Measurements from ENCODE around the gene HDDC3. TPM values are rescaled to one million over a fixed set of nuclear protein-coding genes. Genes with fewer than 3 reads are reported as not detected.

The HDDC3 gene
- total RNA-seq, 1 experiment from 2014 or later, result 13.3 TPM

DNA sequence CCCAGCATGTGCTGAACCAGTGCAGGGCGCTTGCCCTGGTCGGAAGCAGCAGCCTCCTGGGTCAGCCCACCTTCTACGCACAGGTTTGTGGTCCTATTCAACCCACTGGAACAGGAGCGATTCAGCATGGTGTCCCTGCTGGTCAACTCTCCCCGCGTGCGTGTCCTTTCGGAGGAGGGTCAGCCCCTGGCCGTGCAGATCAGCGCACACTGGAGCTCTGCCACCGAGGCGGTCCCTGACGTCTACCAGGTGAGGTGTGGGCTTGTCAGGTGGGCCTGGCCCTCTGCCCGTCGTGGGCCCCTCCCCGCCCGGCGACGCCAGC is 21.1 kb downstream of the HDDC3 start:
- H4K91ac ChIP-seq (ENCODE audit: insufficient read length, low read depth, low read length), result no peak overlapping the region
- WGBS (ENCODE audit: extremely low coverage, insufficient read length, low lambda C conversion rate), result no CpG with 5 or more reads among the region's 19 CpGs

More for the DNA sequence above, 21.1 kb downstream of the HDDC3 start:
- no peaks in the 10 kb centered on the region for H4K20me1 ChIP-seq (ENCODE audit: control insufficient read depth, insufficient read depth, insufficient read length)
- Mint-ChIP-seq H3K4me3 (no peak overlapping the region), H3K36me3 (ENCODE audit: insufficient read depth in 1 of 3, low read depth in 3 of 3) (peaks cover 3 to 47% (median 8%) of the 10 kb centered on the region in 3 experiments; a peak in 5 of 7 replicates), H3K27ac (no peak overlapping the region), H3K4me1 (peaks cover 3 to 6% of the 10 kb centered on the region in 2 experiments; a peak in 2 of 4 replicates), H3K9me3 (no peaks in the 10 kb centered on the region), H3K27me3 (ENCODE audit: low read depth) (no peaks in the 10 kb centered on the region)
- no peaks in the 10 kb centered on the region for H3K79me1 ChIP-seq (ENCODE audit: insufficient read depth, low read depth, low read length, poor library complexity, severe bottlenecking)
- H3T11ph ChIP-seq (ENCODE audit: low read length), result no peak overlapping the region
- H3K4me2 ChIP-seq (ENCODE audit: insufficient read depth, insufficient read length, low read length), result no peak overlapping the region
- no peak overlapping the region for H3K14ac ChIP-seq (ENCODE audit: insufficient read depth, low read length)
- H3K9me3 ChIP-seq (ENCODE audit: control insufficient read depth, low read depth, low read length), result no peaks in the 10 kb centered on the region
- no peak overlapping the region for H4K8ac ChIP-seq (replicated peaks; ENCODE audit: insufficient read length, low read depth, low read length)
- H3K27ac ChIP-seq (ENCODE audit: insufficient read length, low read depth, low read length), result no peak overlapping the region
- H3K79me2 ChIP-seq (ENCODE audit: insufficient read depth, low read length), result no peaks in the 10 kb centered on the region
- no peak overlapping the region for H2AK5ac ChIP-seq (ENCODE audit: insufficient read length, low read length)
- no peak overlapping the region for H2BK5ac ChIP-seq (ENCODE audit: insufficient read length, low read length)
- H3K4me1 ChIP-seq (ENCODE audit: insufficient read depth, low read length), result no peaks in the 10 kb centered on the region
- H3K18ac ChIP-seq (ENCODE audit: insufficient read length, low read depth, low read length), result no peak overlapping the region
- no peak overlapping the region for H2BK120ac ChIP-seq (ENCODE audit: low read depth, low read length, poor library complexity, severe bottlenecking)
- H3K23ac ChIP-seq (ENCODE audit: insufficient read length, low read depth, low read length), result no peak overlapping the region
- no peak for DNase-seq
- no peaks in the 10 kb centered on the region for H3K27me3 ChIP-seq (ENCODE audit: insufficient read depth, low read length)
- H2BK15ac ChIP-seq (ENCODE audit: low read depth, low read length), result no peak overlapping the region
- no peak overlapping the region for H4K5ac ChIP-seq (ENCODE audit: insufficient read length, low read depth, low read length)
- H2BK12ac ChIP-seq (ENCODE audit: insufficient read length, low read depth, low read length), result no peak overlapping the region
- TF ChIP-seq, protein P1, sequence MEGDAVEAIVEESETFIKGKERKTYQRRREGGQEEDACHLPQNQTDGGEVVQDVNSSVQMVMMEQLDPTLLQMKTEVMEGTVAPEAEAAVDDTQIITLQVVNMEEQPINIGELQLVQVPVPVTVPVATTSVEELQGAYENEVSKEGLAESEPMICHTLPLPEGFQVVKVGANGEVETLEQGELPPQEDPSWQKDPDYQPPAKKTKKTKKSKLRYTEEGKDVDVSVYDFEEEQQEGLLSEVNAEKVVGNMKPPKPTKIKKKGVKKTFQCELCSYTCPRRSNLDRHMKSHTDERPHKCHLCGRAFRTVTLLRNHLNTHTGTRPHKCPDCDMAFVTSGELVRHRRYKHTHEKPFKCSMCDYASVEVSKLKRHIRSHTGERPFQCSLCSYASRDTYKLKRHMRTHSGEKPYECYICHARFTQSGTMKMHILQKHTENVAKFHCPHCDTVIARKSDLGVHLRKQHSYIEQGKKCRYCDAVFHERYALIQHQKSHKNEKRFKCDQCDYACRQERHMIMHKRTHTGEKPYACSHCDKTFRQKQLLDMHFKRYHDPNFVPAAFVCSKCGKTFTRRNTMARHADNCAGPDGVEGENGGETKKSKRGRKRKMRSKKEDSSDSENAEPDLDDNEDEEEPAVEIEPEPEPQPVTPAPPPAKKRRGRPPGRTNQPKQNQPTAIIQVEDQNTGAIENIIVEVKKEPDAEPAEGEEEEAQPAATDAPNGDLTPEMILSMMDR (conservative IDR thresholded peaks at IDR 0.05), result no peak
- H2BK20ac ChIP-seq (ENCODE audit: low read depth, low read length, poor library complexity, severe bottlenecking), result no peak overlapping the region
- H2AFZ ChIP-seq (ENCODE audit: low read length), result no peak overlapping the region
- no peaks in the 10 kb centered on the region for H3K23me2 ChIP-seq (ENCODE audit: insufficient read length, low read depth, low read length, poor library complexity, severe bottlenecking)
- no peak overlapping the region for H3K9ac ChIP-seq (ENCODE audit: extremely low read depth, insufficient read length, low read length)
- no peak overlapping the region for H3K4ac ChIP-seq (ENCODE audit: low read depth, low read length)
- no peak overlapping the region for H3K56ac ChIP-seq (ENCODE audit: insufficient read length, low read depth, low read length)
